Heart left ventricle (tissue), 16 donors: ENCODE data around the gene CDK5R1. TPM values are rescaled to one million over a fixed set of nuclear protein-coding genes. Genes with fewer than 3 reads are reported as not detected.

ENCODE experiments used
- ATAC-seq, 4 donors: fragments of 200-7000 bp; cut with Tn5 transposase; one replicate each; pipeline ENCODE4 v1.9.1; 2020 to 2022; ENCODE audit warnings: moderate library complexity in 4 of 4, mild to moderate bottlenecking in 3 of 4, moderate number of reproducible peaks in 1 of 4
- DNase-seq, 5 donors: peaks; one replicate each; pipeline ENCODE4 v3.0.0-alpha.2; 2020
- H3K27ac ChIP-seq, 12 donors: fragments of 200-600 bp; sonication (generic) in 4 of 12; one replicate each; pipeline versions ENCODE4 v1.5.0 to v1.8.0; 2016 to 2022; ENCODE audit warnings: mild to moderate bottlenecking in 2 of 12
- H3K27me3 ChIP-seq, 9 donors: fragments of 200-600 bp; sonication (generic) in 2 of 9; one replicate each; pipeline versions ENCODE4 v1.5.1 to v1.8.0; 2016 to 2022; ENCODE audit warnings: mild to moderate bottlenecking in 3 of 9
- H3K36me3 ChIP-seq, 9 donors: fragments of 200-600 bp; sonication (generic) in 2 of 9; one replicate each; pipeline versions ENCODE4 v1.5.0 to v1.8.0; 2018 to 2022; ENCODE audit warnings: mild to moderate bottlenecking in 2 of 9
- H3K4me1 ChIP-seq, 12 donors: fragments of 200-600 bp; sonication (generic) in 4 of 12; one replicate each; pipeline versions ENCODE4 v1.5.0 to v1.8.0; 2016 to 2022; ENCODE audit warnings: mild to moderate bottlenecking in 3 of 12
- H3K4me3 ChIP-seq, 12 donors: fragments of 200-600 bp; sonication (generic) in 4 of 12; one replicate each; pipeline versions ENCODE4 v1.5.0 to v1.8.0; 2017 to 2022; ENCODE audit warnings: mild to moderate bottlenecking in 9 of 12, moderate library complexity in 4 of 12
- H3K9me3 ChIP-seq, 12 donors: fragments of 200-600 bp; sonication (generic) in 4 of 12; one replicate each; pipeline versions ENCODE4 v1.5.0 to v1.8.0; 2016 to 2022; ENCODE audit warnings: mild to moderate bottlenecking in 1 of 12
- POLR2A ChIP-seq, 2 donors: fragments of 450-650 bp; IDR thresholded peaks; one replicate each; pipeline ENCODE4 v1.6.1; 2017; ENCODE audit warnings: antibody characterized with exemption in 2 of 2, mild to moderate bottlenecking in 2 of 2, moderate library complexity in 2 of 2
- WGBS, 4 donors: extraction: QIAGEN DNeasy Blood & Tissue Kit in 2 of 4; methylation state at CpG; one replicate each; pipeline versions ENCODE4 v1.1.5 to v1.1.7; 2013 to 2018; 5-methylcytosine and 5-hydroxymethylcytosine counted together
- intact Hi-C, 10 donors: fragments of 100-400 bp; cut with DNase I; formaldehyde crosslinking; loops; one replicate each; pipeline versions ENCODE4 v1.11.1 to v1.14.2; 2022
- polyA plus RNA-seq, 2 donors: library from polyadenylated mRNA; stranded (reverse); fragments of 200-250 nt; gene quantifications; one replicate each; pipeline ENCODE4 v1.2.3, GENCODE V29; 2013
- total RNA-seq, 9 donors: library from RNA; depleted of rRNA in 2 of 9; stranded (reverse); fragments of >200 nt in 2 of 9; fragmentation: NEBNext Ultra II Directional in 3 of 9; extraction: Animal tissue kit (Norgen Biotek cat#: 25700) in 3 of 9; gene quantifications; one replicate each; pipeline versions ENCODE4 v1.1.0 to v1.2.4, GENCODE V29; 2016 to 2023
- TF ChIP-seq, protein P1 (sequence below), 12 donors: fragments of 200-600 bp; sonication (generic) in 4 of 12; IDR thresholded peaks; one replicate each; pipeline versions ENCODE4 v1.5.0 to v1.8.0; 2018 to 2022; ENCODE audit warnings: antibody characterized with exemption in 12 of 12, mild to moderate bottlenecking in 5 of 12
- donor health status: ischemic (EF 13 %, LVEDD 7.1; RV severe dilation, severe dysfunction).
- donor health status: healthy with polysubstance abuse.
- donor health status: DM: no; HTN: yes; CAD: no.
- donor health status: DM: no; HTN: no; CAD: no.
- donor health status: ischemic (EF 25% LVEDD 6.9; RV normal size, moderate dysfunction).
- donor health status: ischemic (EF 25% LVEDD 5.7; RV mildly dilated, moderate dysfunction).
- donor health status: healthy.
- donor health status: DM: yes; HTN: yes; CAD: no.
- donor health status: ischemic (EF 35%, LVEDD 5.7; RV mildly dilated, moderate dysfunction).
- donor health status: nonischemic (EF 11% LVEDD 7.7; RV severe dilation, severe dysfunction).
- donor health status: DM: yes; HTN: yes; CAD: no.
- donor health status: PGD.
- donor health status: ischemic (EF 29% LVEDD 5.4; RV normal size, mild dysfunction).
- donor health status: nonischemic (EF 23%, LVEDD 6.1; RV moderate dilation, normal function).

CDK5R1 gene
- total and polyA plus RNA-seq, 11 donors = 0.57 to 2.9 (median 1.5) TPM

DNA sequence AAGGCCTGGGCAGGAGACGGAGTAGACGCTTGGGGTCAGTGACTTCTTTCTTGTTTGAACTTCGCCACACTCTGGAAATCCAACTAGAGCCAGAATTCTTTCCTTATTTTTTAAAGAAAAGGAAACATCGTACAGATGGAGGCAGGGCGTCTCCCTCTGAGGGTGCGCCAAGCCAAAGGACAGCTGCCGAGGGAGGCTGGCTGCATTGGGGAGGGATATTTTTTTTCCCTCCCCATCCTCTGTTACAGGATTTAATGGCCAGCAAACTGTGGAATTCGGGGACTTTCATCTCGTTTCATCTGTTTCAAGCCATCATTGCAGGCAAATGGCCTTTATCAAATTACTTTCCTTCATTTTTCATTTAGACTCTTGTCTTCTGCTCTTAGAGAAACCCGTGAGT is 15.9 kb downstream of the CDK5R1 start:
- WGBS, 4 donors = 76 to 80% (median 79%) methylated on average over 10 of the region's 10 CpGs
- Histone ChIP-seq H3K27ac (peak overlapping the region in 1 of 12 donors; percentile 90), H3K9me3 (no peaks in the 10 kb centered on the region), H3K4me1 (peaks cover 0 to 34% (median 0%) of the 10 kb centered on the region in 12 donors), H3K27me3 (no peaks in the 10 kb centered on the region), H3K36me3 (no peaks in the 10 kb centered on the region), H3K4me3 (no peak overlapping the region)
- ATAC-seq = peak in 1 of 4 donors; percentile 24
- no peak for DNase-seq
- no peak for TF ChIP-seq POLR2A (IDR thresholded peaks at IDR 0.05)
- TF ChIP-seq, protein P1, sequence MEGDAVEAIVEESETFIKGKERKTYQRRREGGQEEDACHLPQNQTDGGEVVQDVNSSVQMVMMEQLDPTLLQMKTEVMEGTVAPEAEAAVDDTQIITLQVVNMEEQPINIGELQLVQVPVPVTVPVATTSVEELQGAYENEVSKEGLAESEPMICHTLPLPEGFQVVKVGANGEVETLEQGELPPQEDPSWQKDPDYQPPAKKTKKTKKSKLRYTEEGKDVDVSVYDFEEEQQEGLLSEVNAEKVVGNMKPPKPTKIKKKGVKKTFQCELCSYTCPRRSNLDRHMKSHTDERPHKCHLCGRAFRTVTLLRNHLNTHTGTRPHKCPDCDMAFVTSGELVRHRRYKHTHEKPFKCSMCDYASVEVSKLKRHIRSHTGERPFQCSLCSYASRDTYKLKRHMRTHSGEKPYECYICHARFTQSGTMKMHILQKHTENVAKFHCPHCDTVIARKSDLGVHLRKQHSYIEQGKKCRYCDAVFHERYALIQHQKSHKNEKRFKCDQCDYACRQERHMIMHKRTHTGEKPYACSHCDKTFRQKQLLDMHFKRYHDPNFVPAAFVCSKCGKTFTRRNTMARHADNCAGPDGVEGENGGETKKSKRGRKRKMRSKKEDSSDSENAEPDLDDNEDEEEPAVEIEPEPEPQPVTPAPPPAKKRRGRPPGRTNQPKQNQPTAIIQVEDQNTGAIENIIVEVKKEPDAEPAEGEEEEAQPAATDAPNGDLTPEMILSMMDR (IDR thresholded peaks at IDR 0.05) = no peak
- intact Hi-C loops = no loop called here

DNA sequence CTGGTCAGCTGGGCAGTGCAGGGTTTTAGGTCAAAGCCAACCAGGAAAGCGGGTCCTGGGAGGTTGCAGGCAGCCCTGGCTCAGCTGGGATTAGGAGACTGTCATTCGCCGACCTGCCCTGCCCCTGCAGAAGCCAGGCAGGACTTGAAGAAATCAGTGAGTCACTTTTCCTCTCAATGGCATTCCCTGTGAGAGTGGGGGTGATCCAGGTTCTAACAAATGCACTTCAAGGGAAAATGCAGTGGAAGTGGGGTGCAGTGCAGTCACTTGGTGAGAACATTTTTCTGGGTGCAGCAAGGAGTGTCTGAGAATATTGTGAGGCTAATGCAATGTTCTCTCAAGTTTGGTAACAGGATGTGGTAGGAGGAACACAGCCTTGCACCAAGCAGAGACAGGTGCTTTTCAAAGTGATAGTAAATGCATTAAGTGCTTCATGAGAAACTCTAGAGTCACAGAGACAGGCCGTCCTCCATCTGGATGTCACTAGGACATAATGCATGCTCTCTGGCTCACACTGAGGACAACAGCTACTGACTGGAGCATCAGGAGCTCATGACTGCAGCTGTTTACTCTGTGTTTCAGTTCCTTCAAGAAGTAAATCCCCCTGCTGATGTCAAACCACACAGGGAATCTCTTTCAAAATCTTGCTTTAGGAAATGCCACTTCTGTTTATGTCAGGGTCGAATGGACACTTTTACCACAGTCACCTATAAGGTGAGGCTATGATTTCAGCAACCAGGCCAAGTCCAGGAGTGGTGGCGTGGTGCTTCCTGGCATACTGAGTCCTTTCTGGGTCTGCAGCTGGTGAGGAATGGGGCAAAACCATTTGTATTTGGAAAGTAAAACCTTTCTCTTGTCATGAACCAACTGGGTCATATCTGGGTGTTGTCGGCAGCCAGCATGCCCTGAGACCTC is 16.7 kb downstream of the CDK5R1 start:
- intact Hi-C loops = no loop called here
- Histone ChIP-seq H3K9me3 (no peaks in the 10 kb centered on the region), H3K27ac (peak overlapping the region in 2 of 12 donors; percentile 34 to 90), H3K36me3 (no peaks in the 10 kb centered on the region), H3K27me3 (no peaks in the 10 kb centered on the region), H3K4me3 (peak overlapping the region in 1 of 12 donors; percentile 1), H3K4me1 (peaks cover 0 to 34% (median 0%) of the 10 kb centered on the region in 12 donors)
- no peak for DNase-seq
- 67 to 79% (median 73%) methylated on average over 7 of the region's 7 CpGs for WGBS, 4 donors
- ATAC-seq = peak in 3 of 4 donors; percentile 22 to 43 (median 42)
- no peak for TF ChIP-seq POLR2A (IDR thresholded peaks at IDR 0.05)
- TF ChIP-seq, protein P1 (IDR thresholded peaks at IDR 0.05) = no peak

DNA sequence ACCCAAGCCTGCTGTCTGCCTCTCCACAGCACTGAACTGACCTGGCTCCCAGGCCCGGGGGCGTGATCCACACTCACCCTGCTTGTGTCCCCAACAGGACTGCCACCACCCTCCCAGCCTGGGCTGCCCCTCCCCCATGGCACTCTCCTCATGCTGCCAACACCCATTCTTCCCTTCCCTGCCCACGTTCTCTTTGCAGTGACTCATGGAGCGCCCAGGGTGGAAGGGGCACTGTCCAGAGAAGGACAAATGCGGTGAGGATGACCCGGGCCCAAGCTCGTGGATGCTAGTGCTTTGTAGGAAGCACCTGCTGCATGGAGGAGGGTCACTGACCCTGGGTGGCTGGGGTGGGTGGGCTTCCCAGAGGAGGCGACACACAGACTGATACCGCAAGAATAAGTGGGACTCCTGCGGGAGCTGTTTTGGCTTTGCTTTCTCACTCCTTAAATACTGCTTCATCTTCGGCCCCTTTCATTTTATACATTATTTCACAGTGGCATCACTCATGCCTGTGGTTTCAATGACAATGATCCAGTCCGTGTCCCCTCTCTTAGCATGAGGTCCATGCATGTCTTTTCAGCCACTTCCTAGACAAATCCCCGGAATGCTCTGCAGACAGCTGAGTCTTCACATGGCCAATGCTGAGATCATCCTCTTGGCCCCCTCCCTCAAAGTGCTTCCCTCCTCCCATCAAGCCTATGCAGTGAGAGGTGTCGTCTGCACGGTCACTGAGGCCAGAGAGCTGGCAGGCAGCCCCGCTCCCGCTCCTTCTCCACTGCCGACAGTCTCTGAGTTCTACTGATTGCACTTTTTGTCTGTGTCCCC is 17.6 kb downstream of the CDK5R1 start:
- Histone ChIP-seq H3K36me3 (no peaks in the 10 kb centered on the region), H3K27ac (peak overlapping the region in 1 of 12 donors; percentile 90), H3K9me3 (no peaks in the 10 kb centered on the region), H3K4me3 (peak overlapping the region in 1 of 12 donors; percentile 1), H3K27me3 (no peaks in the 10 kb centered on the region), H3K4me1 (peaks cover 0 to 34% (median 0%) of the 10 kb centered on the region in 12 donors)
- 85 to 91% (median 86%) methylated on average over 15 to 18 of the region's 18 CpGs for WGBS, 4 donors
- intact Hi-C loops = no loop called here
- TF ChIP-seq, protein P1 (IDR thresholded peaks at IDR 0.05) = no peak
- no peak for TF ChIP-seq POLR2A (IDR thresholded peaks at IDR 0.05)
- ATAC-seq (peak; percentile 14 to 37 (median 28)), DNase-seq (no peak)

DNA sequence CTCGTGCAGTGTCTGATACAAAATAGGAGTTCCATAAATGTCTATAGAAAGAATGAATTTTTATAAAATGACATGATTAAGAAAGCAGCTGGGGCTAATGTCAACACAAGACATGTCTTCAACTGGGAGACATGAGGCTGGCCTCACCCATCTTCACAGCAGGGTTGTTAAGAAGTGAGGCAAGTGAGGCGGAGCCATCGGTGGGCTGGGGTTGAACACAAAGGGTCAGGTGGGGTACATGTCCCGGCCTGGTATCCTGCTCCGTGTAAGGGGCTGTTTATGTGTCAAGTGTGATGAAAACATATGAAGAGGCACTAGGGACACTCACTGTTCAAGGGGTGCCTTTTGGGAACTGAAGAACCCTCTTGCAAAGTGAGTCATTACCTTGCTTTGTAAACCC is 22.1 kb downstream of the CDK5R1 start:
- H3K27me3 ChIP-seq = no peaks in the 10 kb centered on the region
- 90 to 96% (median 92%) methylated on average over 5 of the region's 5 CpGs for WGBS, 4 donors
- TF ChIP-seq POLR2A (IDR thresholded peaks at IDR 0.05) = no peak
- TF ChIP-seq, protein P1 (IDR thresholded peaks at IDR 0.05) = no peak
- no peak for DNase-seq
- H3K9me3 ChIP-seq = no peaks in the 10 kb centered on the region
- no peaks in the 10 kb centered on the region for H3K36me3 ChIP-seq
- no peak overlapping the region for H3K27ac ChIP-seq
- H3K4me3 ChIP-seq = no peak overlapping the region
- intact Hi-C loops = no loop called here
- no peak for ATAC-seq
- H3K4me1 ChIP-seq = peaks cover 0 to 22% (median 0%) of the 10 kb centered on the region in 12 donors
